ENCODE data around the gene SLC39A3. TPM values are rescaled to one million over a fixed set of nuclear protein-coding genes. Genes with fewer than 3 reads are reported as not detected.

Gene SLC39A3
- total RNA-seq, 1 donor from 2014 or later, result 30.9 TPM

DNA sequence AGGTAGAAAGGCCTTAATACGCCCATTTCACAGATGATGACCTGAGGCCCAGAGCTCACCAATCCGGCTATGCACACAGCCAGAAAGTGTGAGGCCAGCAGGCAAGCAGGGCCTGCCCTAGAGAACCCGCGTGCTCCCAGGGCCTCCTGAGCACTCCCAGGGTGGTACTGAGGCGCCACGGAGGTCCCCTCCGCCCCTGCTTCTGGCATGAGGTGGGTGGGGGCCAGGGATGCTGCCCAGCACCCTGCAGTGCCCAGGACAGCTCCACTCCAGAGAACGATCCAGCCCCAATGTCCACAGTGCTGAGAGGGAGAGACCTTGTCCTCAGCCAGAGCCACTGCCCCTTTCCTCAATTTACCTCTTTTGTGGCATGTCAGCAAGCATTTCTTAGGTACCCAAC is 29.4 kb upstream of the SLC39A3 start:
- intact Hi-C loops (cut with micrococcal nuclease), result no loop called here

- intact Hi-C loops (cut with micrococcal nuclease), result no loop called here
These were observed 28.7 kb upstream of the SLC39A3 start for GRCh38 chr19:2768365-2769132.

DNA sequence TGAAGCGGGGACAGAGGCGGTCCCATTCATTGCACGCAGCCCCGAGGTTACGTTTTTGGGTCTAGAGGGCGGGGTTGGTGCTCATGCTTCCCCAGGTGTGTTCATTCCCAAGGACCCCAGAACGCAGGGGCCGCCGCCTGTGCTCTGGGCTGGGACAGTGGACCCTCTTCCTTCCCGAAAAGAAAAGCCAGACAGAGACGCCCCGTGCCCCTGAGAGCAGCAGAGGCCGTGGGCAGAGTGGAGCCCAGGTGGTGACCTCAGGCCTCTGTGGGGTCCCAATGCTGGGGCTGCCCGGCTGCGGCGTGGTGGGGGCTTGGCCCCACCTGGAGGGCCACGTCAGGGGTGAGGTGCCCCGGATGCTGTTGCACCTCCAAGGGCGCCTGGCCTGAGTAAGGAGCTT is 27.9 kb upstream of the SLC39A3 start:
- intact Hi-C loops (cut with micrococcal nuclease), result no loop called here

GRCh38 chr19:2766594-2767372 is 27.0 kb upstream of the SLC39A3 start:
- intact Hi-C loops (cut with micrococcal nuclease), result no loop called here

- intact Hi-C loops (cut with micrococcal nuclease), result no loop called here
These were observed 25.6 kb upstream of the SLC39A3 start for GRCh38 chr19:2765376-2765775.

DNA sequence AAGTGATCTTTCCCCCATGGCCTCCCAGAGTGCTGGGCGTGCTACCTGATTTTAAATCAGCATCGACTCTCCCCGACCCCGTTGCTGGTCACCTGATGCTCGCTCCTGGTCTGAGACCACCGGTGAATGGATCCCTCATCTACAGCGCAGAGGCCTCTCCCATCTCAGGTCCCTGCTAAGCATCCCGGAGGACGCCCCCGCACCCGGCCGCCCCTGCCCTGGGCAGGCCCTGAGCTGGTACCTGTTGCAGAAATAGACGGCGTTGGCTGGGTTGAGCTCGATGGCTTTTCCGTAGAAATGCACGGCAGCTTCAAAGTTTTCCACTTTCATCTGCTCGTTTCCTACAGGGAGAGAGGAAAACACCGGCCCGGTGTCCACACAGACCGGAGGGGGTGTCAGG is 25.1 kb upstream of the SLC39A3 start:
- intact Hi-C loops (cut with micrococcal nuclease), result no loop called here

- intact Hi-C loops (cut with micrococcal nuclease), result no loop called here
These were observed 23.9 kb upstream of the SLC39A3 start for GRCh38 chr19:2763687-2764086.

DNA sequence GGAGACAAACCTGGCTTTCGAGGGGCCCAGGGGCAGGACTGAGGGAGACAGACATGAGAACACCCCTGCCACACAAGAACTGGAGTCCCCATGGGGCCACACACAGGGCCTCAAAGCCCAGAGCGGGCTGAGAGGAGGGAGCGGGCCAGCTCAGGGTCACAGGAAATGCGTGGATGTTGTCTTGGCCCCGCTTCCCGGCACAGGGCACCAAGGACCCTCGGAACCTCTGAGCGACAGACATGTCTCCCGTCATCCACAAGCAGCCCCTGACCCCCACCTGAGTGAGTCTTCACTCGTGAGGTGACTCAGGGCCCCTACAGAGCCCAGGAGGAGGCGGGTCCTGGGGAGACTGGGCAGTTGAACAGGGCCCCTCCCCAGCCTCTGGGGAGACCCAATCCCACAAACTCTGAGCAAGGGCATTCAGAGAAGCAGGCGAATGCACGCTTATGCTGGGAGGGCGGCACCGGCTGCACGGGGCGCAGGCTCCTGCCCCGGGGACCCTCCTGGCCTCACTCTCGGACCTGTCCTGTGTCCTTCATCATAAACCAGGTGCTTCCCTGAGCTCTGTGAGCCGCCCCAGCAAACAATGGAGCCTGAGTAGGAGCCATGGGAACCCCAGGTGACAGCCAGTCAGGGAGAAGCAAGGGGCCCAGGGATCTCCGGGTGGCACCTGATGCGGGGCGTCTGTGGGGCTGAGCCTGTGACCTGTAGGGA is 23.1 kb upstream of the SLC39A3 start:
- intact Hi-C loops (cut with micrococcal nuclease), result no loop called here

DNA sequence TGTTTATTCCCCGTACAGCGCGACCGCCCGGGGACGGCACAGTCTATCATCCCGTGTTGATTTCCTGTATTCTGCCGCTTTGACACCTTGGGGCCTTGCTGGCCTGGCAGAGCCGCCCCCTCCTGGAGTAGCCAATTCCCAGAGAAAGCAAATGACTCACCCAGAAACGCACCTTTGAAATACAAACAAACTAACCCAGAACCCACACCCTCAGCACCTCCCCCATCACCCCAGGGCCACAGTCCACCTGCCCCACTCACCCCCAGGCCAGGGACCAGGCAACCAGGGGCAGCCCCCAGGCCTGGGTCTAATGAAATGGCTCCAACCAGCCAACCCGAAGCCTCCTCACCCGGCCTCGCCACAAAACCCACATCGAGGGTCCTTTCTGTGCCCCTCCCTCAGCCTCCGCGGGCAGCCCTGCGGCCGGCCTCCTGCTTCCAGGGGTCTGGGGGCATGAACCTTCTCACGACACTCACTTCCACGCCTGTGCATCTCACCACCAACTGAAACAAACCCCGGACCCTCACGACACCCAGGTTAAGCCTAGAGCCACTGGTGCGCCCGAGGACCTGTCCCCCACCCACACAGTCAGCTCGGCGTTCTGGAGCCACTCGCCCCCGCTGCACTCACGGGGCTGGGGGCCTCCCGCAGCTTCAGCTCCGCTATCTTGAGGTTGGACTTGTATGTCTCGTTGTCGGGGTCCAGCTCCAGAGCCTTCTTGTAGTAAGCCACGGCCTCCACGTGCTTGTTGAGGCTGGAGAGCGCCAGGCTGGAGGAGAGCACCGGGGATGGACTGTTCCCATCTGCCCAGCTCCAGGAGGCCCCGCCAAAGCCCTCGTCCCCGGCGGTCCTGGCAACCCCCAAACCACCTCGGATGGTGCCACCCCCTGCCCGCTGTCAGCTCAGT is 22.3 kb upstream of the SLC39A3 start:
- intact Hi-C loops (cut with micrococcal nuclease), result no loop called here

DNA sequence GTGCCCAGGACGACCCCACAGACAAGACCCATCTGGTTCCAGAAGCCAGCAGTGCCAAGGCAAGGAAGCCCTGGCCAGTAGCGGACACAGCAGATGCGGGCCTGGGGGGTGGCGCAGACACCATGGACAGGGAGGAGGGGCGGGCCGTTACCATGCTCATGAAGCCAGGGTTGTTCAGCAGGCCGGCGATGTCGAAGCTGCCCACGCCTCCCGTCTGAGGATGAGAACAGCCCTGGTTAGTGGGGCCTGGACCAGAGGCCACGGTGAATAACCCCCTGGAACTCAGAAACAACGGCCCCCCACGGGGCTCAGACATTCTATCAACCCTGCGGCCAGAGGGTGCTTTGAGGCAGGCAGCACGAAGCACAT is 21.5 kb upstream of the SLC39A3 start:
- intact Hi-C loops (cut with micrococcal nuclease), result no loop called here

DNA sequence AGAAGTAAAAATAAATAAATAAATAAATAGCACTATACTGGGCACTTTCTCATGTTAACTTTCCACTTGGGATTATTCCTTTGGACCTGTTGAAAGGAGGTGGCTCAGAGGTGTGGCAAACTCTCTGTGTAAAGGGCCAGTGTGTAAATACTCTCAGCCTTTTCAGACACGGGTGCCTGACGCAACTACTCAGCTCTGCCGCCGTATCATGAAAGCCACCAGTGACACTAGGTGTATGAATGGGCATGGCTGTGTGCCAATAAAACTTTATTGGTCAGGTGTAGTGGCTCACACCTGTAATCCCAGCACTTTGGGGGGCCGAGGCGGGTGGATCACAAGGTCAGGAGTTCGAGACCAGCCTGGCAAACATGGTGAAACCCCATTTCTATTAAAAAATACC is 20.1 kb upstream of the SLC39A3 start:
- intact Hi-C loops (cut with micrococcal nuclease), result no loop called here

- intact Hi-C loops (cut with micrococcal nuclease), result no loop called here
These were observed 19.5 kb upstream of the SLC39A3 start for GRCh38 chr19:2759362-2759761.

GRCh38 chr19:2758601-2759313 is 18.9 kb upstream of the SLC39A3 start:
- intact Hi-C loops (cut with micrococcal nuclease), result no loop called here

GRCh38 chr19:2756921-2757881 is 17.4 kb upstream of the SLC39A3 start:
- intact Hi-C loops (cut with micrococcal nuclease), result no loop called here

- intact Hi-C loops (cut with micrococcal nuclease), result no loop called here
These were observed 16.7 kb upstream of the SLC39A3 start for GRCh38 chr19:2756477-2756876.

- intact Hi-C loops (cut with micrococcal nuclease), result no loop called here
These were observed 16.0 kb upstream of the SLC39A3 start for GRCh38 chr19:2755811-2756210.

- intact Hi-C loops (cut with micrococcal nuclease), result no loop called here
These were observed 15.6 kb upstream of the SLC39A3 start for GRCh38 chr19:2755448-2755705.

GRCh38 chr19:2754659-2755447 is 15.0 kb upstream of the SLC39A3 start:
- intact Hi-C loops (cut with micrococcal nuclease), result no loop called here

GRCh38 chr19:2751438-2751830 is 11.6 kb upstream of the SLC39A3 start:
- intact Hi-C loops (cut with micrococcal nuclease), result no loop called here

All from T-helper 2 cell treated with Interferon-gamma antibody and Interleukin-4, amounts not matched to agents 100 ng/mL and 5 ng/mL, for 36 hours (primary cell).